GM12892 (cell line): ENCODE results near the gene OR6C74.

ENCODE experiments used
- POLR2A ChIP-seq: IDR thresholded peaks from 2 replicates; pipeline ENCODE4 v1.6.1; 2011; ENCODE audit warnings: low read depth, low read length, control low read depth
- POLR2AphosphoS5 ChIP-seq: IDR thresholded peaks from 2 replicates; pipeline ENCODE4 v1.6.1; 2011; ENCODE audit warnings: low read depth, low read length, control low read depth
- TAF1 ChIP-seq: IDR thresholded peaks from 2 replicates; pipeline ENCODE4 v1.6.1; 2011; ENCODE audit warnings: low read depth, mild to moderate bottlenecking, control low read depth, low read length, borderline replicate concordance

DNA sequence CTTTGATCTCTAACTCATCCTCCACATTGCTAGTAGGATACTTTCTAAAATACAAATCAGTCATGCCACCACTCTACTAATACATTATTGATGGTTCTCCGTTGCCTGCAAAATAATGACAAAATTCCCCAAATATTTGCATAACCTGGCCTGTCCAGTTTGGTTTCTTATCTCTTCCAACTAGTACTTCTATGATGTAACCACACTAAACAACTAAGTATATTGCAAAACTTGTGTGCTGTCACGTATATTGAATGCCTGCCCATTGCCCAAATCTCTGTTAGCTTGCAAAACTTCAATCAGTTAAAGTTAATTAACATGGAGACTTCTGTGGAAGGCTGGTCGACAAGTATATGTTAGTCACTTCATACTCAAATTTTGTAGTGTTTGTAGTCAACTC lies 6.5 kb downstream of the OR6C74 start:
- TF ChIP-seq POLR2A (no peak), POLR2AphosphoS5 (no peak), TAF1 (no peak)
